ENCODE measurements around the gene YJU2. TPM values are rescaled to one million over a fixed set of nuclear protein-coding genes. Genes with fewer than 3 reads are reported as not detected.
A peak's percentile ranks its signal among the peaks of the same experiment; 100 is the strongest.
"Not testable (repeated sequence)": the region's sequence is repeated elsewhere in the genome, so short reads cannot be mapped to it uniquely, and the experiment has no call there.

YJU2 gene
- total RNA-seq, 4 donors from 2014 or later: 23.4 to 33.6 (median 28.3) TPM

DNA sequence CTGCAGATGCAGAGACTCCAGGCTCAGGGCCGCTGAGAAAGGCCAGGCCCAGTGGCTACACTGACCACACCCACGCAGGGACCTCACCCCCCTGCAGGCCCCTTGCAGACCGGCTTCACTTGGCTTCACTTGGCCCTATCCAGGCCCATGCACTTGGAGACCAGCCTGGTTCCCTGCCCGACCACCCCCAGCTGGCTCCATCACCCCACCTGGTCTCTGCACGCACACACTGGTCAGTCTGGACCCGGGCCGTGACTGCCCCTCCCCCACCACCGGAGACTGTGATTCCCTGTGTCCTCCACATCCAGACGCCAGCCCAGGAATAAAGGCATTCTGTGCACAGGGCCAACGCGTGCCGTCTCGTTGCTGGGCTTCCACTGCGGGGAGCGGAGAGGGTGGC lies 22.4 kb upstream of the YJU2 start:
- intact Hi-C loops (cut with DNase I; ENCODE audit: low total_unique reads): no loop called here
- no peak for DNase-seq (ENCODE audit: low spot score in 2 of 2)
- H3K4me3 ChIP-seq (ENCODE audit: low read depth, poor library complexity, severe bottlenecking): no peak overlapping the region
- 73 to 75% methylated on average over 14 to 15 of the region's 15 CpGs for WGBS, 2 donors
- no peak for TF ChIP-seq POLR2A (IDR thresholded peaks at IDR 0.05)
- TF ChIP-seq, protein P1, sequence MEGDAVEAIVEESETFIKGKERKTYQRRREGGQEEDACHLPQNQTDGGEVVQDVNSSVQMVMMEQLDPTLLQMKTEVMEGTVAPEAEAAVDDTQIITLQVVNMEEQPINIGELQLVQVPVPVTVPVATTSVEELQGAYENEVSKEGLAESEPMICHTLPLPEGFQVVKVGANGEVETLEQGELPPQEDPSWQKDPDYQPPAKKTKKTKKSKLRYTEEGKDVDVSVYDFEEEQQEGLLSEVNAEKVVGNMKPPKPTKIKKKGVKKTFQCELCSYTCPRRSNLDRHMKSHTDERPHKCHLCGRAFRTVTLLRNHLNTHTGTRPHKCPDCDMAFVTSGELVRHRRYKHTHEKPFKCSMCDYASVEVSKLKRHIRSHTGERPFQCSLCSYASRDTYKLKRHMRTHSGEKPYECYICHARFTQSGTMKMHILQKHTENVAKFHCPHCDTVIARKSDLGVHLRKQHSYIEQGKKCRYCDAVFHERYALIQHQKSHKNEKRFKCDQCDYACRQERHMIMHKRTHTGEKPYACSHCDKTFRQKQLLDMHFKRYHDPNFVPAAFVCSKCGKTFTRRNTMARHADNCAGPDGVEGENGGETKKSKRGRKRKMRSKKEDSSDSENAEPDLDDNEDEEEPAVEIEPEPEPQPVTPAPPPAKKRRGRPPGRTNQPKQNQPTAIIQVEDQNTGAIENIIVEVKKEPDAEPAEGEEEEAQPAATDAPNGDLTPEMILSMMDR (IDR thresholded peaks at IDR 0.05): no peak

DNA sequence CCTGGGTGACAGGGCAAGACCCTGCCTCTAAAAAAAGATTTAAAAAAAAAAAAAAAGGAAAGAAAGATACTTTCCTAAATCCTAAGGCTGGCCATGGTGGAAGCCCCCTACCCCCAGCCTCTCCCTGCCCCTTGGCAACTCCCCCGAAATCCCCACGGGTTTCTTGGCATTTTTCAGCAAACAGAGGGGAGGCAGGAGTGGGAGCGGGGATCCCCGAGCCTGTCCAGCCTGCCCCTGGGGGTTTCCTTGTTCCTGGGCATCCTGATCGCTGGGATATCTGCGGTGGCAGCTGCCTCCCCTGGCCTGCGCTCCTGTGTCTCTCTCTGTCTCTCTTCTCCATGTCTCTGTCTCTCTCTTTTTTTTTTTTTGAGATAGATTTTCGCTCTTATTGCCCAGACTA lies 21.0 kb upstream of the YJU2 start:
- no peak for DNase-seq (ENCODE audit: low spot score in 2 of 2)
- intact Hi-C loops (cut with DNase I; ENCODE audit: low total_unique reads): no loop called here
- TF ChIP-seq, protein P1 (IDR thresholded peaks at IDR 0.05): no peak
- TF ChIP-seq POLR2A (IDR thresholded peaks at IDR 0.05): no peak
- 53 to 63% methylated on average over 8 of the region's 8 CpGs for WGBS, 2 donors
- no peak overlapping the region for H3K4me3 ChIP-seq (ENCODE audit: low read depth, poor library complexity, severe bottlenecking)

DNA sequence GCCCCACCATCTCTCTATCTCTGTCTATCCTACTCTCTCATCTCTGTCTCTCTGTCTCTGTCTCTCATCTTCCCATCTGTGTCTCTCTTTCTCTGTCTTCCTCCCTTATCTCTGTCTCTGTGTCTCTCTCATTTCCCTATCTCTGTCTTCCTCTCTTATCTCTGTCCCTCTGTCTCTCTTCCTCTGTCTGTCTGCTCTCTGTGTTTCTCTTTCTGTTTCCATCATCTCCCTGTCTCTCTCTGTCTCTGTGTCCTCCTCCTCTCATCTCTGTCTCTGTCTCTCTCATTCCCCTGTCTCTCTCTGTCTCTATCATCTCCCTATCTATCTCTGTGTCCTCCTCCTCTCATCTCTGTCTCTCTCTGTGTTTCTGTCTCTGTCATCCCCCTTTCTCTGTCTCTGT lies 19.1 kb upstream of the YJU2 start:
- TF ChIP-seq POLR2A (IDR thresholded peaks at IDR 0.05): no peak
- TF ChIP-seq, protein P1 (IDR thresholded peaks at IDR 0.05): no peak
- no peak for DNase-seq (ENCODE audit: low spot score in 2 of 2)
- intact Hi-C loops (cut with DNase I; ENCODE audit: low total_unique reads): no loop called here
- H3K4me3 ChIP-seq (ENCODE audit: low read depth, poor library complexity, severe bottlenecking): no peak overlapping the region

DNA sequence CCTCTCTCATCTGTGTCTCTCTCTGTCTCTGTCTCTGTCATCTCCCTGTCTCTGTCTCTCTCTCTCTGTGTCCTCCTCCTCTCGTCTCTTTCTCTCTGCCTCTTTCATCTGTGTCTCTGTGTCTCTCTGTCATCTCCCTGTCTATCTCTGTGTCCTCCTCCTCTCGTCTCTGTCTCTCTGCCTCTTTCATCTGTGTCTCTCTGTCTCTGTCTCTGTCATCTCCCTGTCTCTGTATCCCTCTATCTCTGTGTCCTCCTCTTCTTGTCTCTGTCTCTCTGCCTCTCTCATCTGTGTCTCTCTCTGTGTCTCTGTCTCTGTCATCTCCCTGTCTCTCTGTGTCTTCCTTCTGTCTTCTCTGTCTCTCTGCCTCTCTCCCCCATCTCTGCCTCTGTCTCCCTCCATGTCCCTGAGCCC lies 18.1 kb upstream of the YJU2 start:
- WGBS, 2 donors: 63 to 74% methylated on average over 2 of the region's 2 CpGs
- H3K4me3 ChIP-seq (ENCODE audit: low read depth, poor library complexity, severe bottlenecking): no peak overlapping the region
- DNase-seq (ENCODE audit: low spot score in 2 of 2): no peak
- intact Hi-C loops (cut with DNase I; ENCODE audit: low total_unique reads): no loop called here
- no peak for TF ChIP-seq POLR2A (IDR thresholded peaks at IDR 0.05)
- TF ChIP-seq, protein P1 (IDR thresholded peaks at IDR 0.05): no peak

DNA sequence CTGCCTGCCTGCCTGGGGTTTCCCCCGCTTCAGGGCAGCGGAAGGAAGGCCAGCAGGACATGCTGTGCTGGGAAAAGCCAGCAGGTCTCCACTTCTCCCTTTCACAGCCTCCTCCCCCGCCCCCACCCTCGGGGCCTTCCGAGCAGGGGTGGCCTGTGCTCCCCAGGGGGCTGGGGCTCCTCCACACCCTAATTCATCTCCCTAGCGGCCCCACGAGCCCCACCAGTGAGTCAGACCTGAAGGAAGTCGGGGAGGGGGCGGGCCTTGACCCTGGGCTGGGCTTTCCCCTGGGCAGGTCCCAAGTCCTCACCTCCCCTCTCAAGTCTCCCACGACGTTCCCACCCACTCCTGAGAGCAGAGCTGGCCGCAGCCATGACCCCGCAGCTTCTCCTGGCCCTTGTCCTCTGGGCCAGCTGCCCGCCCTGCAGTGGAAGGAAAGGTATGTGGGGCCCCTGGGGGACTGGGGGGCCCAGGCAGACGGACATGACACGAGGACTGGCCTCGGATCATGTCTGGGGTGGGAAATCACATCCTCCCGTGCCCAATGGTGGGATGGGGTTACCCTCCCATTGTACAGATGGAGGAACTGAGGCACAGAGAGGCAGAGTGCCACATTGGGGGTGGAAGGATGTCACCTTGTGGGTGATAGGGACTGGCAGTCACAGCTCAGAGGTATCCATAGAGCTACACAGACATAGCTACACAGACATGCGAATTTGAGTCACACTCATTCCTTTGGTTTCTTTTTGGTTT lies 17.5 kb upstream of the YJU2 start, which contains the start of gene EBI3:
Gene EBI3, plus strand, starts transcription at position 345 of the 753 bp plus-strand sequence. Its CDS starts 28 bp downstream, at position 373.
- whole genome bisulfite sequencing, 2 donors: 10 to 16% methylated on average over 12 to 19 of the region's 19 CpGs
- intact Hi-C loops (cut with DNase I; ENCODE audit: low total_unique reads): no loop called here
- peak in 1 of 2 donors; percentile 86 for DNase-seq (ENCODE audit: low spot score in 2 of 2)

DNA sequence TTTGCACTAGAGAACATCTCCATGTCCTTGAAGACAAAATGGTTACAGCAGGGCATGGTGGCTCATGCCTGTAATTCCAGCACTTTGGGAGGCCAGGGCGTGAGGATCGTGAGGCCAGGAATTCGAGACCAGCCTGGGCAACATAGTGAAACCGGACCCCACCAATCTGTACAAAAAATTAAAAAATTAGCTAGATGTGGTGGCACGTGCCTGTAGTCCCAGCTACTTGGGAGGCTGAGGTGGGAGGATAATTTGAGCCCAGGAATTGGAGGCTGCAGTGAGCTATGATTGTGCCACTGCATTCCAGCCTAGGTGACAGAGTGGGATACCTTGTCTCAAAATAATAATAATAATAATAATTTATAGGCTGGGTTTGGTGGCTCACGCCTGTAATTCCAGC lies 16.6 kb upstream of the YJU2 start:
- intact Hi-C loops (cut with DNase I; ENCODE audit: low total_unique reads); H3K4me3 ChIP-seq (ENCODE audit: low read depth, poor library complexity, severe bottlenecking); DNase-seq (ENCODE audit: low spot score in 2 of 2): not testable (repeated sequence)
- WGBS, 2 donors: 84 to 85% methylated on average over 6 of the region's 6 CpGs

More for the DNA sequence above, 17.5 kb upstream of the YJU2 start, which contains the start of gene EBI3:
- TF ChIP-seq, protein P1 (IDR thresholded peaks at IDR 0.05): no peak
- no peak for TF ChIP-seq POLR2A (IDR thresholded peaks at IDR 0.05)
- no peak within 1 kb of the TSS for H3K4me3 ChIP-seq (ENCODE audit: low read depth, poor library complexity, severe bottlenecking)

DNA sequence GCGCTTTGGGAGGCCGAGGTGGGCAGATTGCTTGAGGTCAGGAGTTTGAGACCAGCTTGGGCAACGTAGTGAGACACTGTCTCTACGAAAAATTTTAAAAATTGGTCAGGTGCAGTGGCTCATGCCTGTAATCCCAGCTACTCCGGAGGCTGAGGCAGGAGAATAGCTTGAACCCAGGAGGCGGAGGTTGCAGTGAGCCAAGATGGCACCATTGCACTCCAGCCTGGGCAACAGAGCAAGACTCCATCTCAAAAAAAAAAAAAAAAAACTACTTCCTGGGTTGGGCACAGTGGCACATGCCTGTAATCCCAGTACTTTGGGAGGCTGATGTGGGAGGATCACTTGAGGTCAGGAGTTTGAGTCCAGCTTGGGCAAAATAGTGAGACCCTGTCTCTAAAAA lies 15.4 kb upstream of the YJU2 start:
- WGBS, 2 donors: 88 to 92% methylated on average over 6 of the region's 6 CpGs
- DNase-seq (ENCODE audit: low spot score in 2 of 2); H3K4me3 ChIP-seq (ENCODE audit: low read depth, poor library complexity, severe bottlenecking); intact Hi-C loops (cut with DNase I; ENCODE audit: low total_unique reads): not testable (repeated sequence)

DNA sequence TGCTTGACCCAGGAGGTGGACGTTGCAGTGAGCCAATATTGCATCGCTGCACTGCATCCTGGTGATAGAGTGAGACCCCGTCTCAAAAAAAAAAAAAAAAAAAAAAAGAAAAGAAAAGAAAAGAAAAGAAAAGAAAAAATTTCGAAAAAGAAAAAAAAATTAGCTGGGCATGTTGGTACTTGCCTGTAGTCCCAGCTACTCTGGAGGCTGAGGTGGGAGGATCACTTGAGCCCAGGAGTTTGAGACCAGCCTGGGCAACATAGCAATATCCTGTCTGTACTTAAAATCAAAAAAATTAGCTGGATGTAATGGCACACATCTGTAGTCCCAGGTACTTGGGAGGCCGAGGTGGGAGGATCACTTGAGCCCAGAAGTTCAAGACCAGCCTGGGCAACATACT lies 14.7 kb upstream of the YJU2 start:
- intact Hi-C loops (cut with DNase I; ENCODE audit: low total_unique reads); DNase-seq (ENCODE audit: low spot score in 2 of 2); H3K4me3 ChIP-seq (ENCODE audit: low read depth, poor library complexity, severe bottlenecking): not testable (repeated sequence)
- 86% methylated on average over 4 to 5 of the region's 5 CpGs for WGBS, 2 donors

All from lower leg skin (tissue), 4 donors.